NCI-H524 (cell line): Measurements from ENCODE around the gene IFTAP.
"Not testable (repeated sequence)": the region's sequence is repeated elsewhere in the genome, so short reads cannot be mapped to it uniquely, and the experiment has no call there.

ENCODE experiments used
- DNase-seq, 2 experiments: peaks; one replicate each; lab custom pipeline; 2025; lab: John Stamatoyannopoulos, UW

The IFTAP gene, protein sequence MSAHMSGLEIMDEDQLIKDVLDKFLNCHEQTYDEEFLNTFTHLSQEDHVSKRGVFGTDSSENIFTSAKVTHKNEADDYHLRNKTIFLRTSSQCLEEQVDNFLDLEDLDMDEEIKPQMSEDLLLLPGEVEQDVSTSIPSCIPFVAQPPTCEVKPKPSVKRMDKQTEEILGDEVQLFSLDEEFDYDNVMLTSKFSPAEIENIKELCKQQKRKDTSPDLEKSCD

DNA sequence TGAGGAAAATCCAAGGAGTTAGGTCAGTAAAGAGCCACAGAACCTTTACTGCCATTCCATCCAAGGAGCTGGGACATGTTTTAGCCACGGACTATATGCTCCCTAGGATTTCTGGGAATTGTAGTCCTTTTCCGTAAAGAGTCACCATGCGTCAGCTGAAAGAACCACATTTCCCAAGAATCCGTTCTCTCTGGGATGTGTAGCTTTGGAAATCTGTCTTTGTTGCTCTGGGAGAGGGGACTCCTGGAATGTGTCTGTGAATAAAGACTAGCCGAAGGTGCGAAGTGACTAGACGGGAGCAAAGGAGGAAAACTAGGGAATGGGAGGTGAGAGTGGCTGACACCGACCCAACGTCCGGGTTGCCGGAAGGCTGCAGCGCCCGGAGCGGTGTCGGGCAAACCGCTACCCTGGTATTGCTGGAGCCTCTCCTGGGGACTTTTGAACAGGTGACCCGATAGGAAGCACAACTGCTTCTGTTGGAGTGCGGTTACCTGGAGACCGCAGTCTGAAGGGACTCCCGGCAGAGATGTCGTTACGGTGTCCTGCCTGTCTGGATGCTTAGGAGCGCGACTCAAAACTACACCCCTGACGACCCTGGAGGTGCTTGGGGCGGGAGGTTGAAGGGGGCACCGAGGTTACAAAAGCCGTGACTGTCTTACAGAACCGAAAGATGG is at the start of gene IFTAP:
TSS of gene IFTAP (plus strand) at position 187 of the 674 bp plus-strand sequence. CDS start 15,602 bp downstream, outside the sequence.
- peak; percentile 92 to 93 for DNase-seq

DNA sequence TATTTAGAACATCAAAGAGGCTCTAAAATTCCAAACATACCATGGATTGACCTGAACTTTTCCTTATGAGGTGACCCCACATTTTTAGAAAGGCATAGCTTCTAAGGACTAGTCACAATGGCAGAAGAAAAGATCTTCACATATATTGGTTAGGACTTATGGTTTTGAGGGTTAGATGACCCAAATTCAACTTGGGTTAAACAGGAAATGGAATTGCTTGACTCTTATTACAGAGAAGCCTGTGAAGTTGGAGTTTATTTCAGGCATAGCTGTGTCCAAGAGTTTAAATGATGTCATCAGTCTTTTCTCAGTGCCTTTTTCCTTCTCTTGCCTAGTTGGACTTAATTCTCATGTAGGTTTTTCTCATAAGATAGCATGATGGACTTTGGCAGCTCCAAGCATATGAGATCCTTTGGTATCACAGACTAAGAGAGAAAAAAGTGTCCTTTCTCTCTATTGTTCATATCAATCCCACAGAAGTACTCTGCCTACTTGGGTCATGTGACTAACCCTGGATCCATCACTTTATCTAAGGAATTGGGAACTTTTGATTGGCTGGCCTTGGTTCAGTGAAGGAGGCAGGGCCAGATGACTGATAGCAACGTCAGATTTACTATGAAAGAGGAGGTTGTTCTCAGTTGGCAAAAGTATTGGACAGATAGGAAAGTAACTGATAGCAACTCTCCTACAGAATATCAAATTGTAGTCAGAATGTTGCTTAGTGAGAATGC is 43.8 kb upstream of the IFTAP start:
- no peak for DNase-seq

GRCh38 chr11:36557390-36557789 is 36.9 kb upstream of the IFTAP start:
- DNase-seq, result not testable (repeated sequence)

GRCh38 chr11:36557991-36558390 is 36.3 kb upstream of the IFTAP start:
- DNase-seq, result no peak

- DNase-seq, result no peak
Measured at GRCh38 chr11:36558571-36559413, 35.5 kb upstream of the IFTAP start.

GRCh38 chr11:36564376-36565030 is 29.8 kb upstream of the IFTAP start:
- peak; percentile 19 to 71 for DNase-seq

DNA sequence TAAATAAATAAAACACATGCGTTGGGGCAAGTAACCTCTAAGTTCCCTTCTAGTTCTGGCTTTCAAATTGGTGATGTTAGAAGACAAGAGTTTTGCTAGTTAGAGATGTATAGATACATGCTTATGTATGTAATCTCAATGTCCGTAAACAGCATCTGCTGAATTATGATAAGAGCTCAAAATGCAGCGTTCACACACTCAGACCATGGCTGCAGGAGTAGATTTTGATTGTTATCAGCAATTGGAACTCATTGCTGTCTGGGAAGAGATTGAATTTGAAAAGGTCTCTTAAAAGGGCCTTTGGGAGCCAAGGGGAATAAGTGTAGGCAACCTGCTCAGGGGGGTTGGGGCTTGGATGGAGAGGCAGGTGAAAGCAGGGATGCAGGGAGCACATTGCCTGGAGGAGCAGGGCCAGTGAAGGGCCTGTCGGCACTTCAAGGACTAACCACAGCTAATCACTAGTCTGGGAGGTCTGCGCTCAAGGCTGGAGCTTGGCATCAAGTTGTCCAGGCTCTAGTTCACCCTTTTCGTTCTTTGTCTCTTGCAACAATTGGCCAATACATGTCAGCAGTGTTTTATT is 29.2 kb upstream of the IFTAP start:
- no peak for DNase-seq

GRCh38 chr11:36566407-36567053 is 27.8 kb upstream of the IFTAP start:
- peak in 1 of 2 experiments; percentile 25 for DNase-seq

DNA sequence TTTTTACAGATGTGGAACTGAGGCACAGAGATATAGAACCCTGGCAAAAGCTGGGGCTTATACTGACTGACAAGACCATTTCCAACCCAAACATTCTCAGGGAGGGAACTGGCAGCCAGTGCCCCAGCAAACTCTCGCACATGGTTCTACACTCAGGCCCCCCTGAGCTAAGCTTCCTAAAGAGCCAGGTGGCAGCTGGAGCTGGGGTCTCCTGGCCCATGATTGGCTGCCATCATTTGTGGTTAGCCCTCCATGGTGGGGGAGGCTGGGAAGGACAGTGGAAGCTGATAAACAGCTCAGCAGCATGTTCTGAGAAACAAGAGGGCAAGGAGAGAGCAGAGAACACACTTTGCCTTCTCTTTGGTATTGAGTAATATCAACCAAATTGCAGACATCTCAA is 26.6 kb upstream of the IFTAP start, which contains the start of gene RAG1:
TSS of gene RAG1 (plus strand) at position 314 of the 400 bp plus-strand sequence. CDS start 5,298 bp downstream, outside the sequence.
- DNase-seq, result no peak

DNA sequence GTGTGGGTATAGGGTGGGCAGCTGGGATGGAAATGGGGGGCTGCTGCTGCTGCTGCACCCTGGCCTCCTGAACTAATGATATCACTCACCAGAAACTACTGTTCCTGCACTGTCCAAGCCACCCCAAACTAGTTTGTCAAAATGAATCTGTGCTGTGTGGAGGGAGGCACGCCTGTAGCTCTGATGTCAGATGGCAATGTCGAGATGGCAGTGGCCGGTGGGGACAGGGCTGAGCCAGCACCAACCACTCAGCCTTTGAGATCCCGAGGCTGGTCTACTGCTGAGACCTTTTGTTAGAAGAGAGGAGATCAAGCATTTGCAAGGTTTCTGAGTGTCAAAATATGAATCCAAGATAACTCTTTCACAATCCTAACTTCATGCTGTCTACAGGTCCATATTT is 25.2 kb upstream of the IFTAP start:
- DNase-seq, result no peak

DNA sequence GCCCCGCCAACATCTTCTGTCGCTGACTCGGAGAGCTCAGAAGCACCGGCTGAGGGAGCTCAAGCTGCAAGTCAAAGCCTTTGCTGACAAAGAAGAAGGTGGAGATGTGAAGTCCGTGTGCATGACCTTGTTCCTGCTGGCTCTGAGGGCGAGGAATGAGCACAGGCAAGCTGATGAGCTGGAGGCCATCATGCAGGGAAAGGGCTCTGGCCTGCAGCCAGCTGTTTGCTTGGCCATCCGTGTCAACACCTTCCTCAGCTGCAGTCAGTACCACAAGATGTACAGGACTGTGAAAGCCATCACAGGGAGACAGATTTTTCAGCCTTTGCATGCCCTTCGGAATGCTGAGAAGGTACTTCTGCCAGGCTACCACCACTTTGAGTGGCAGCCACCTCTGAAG is 19.8 kb upstream of the IFTAP start:
- DNase-seq, result no peak

DNA sequence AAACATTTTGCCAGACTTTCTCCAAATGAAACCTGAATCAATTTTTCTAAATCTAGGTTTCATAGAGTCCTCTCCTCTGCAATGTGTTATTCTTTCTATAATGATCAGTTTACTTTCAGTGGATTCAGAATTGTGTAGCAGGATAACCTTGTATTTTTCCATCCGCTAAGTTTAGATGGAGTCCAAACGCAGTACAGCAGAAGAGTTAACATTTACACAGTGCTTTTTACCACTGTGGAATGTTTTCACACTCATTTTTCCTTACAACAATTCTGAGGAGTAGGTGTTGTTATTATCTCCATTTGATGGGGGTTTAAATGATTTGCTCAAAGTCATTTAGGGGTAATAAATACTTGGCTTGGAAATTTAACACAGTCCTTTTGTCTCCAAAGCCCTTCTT is 16.9 kb upstream of the IFTAP start:
- DNase-seq, result no peak

DNA sequence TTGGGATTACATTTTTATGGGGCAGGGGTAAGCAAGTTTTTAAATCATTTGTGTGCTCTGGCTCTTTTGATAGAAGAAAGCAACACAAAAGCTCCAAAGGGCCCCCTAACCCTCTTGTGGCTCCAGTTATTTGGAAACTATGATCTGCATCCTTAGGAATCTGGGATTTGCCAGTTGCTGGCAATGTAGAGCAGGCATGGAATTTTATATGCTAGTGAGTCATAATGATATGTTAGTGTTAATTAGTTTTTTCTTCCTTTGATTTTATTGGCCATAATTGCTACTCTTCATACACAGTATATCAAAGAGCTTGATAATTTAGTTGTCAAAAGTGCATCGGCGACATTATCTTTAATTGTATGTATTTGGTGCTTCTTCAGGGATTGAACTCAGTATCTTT is 16.4 kb upstream of the IFTAP start:
- DNase-seq, result no peak

GRCh38 chr11:36578458-36578857 is 15.8 kb upstream of the IFTAP start:
- peak in 1 of 2 experiments; percentile 34 for DNase-seq

GRCh38 chr11:36581536-36581935 is 12.8 kb upstream of the IFTAP start:
- no peak for DNase-seq

DNA sequence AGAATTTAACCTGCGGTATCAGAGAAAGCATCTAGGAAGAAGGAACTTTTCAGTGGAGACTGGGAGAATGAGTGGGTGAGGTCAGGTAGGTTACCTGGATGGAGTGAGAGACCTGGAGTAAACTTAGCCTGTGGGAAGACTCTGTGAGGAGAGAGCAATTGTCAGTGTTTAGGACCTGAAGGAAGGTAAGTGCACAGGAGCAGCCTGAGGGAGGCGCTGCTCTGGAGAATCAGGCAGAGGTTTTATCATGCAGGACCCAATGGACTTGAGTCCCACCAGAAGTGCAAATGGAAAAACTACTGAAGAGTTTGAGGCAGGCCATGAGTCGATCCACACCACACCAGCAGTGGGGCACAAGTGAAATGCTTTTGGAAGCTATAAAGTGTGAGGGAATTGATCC is 10.6 kb upstream of the IFTAP start:
- no peak for DNase-seq

DNA sequence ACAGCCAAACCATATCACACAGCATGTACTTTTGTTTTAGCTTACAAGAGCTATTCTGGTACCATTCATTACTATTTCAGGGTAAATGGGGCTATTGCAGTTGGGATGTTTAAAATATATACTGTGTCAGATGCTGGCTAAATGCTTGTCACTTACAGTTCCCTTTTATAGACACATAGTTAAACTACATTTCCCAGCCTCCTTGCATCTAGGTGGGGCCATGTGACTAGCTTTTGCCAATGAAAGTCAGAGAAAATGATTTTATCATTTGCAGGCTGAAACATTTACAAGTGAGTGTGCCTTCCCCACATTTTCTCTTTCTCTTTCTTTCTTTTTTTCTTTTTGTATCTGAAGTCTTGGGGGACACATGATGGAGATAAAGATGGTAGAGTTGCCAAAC is 7.8 kb upstream of the IFTAP start:
- DNase-seq, result no peak

- no peak for DNase-seq
Measured at GRCh38 chr11:36588099-36588498, 6.2 kb upstream of the IFTAP start.

GRCh38 chr11:36590513-36590912 is 3.8 kb upstream of the IFTAP start:
- no peak for DNase-seq

DNA sequence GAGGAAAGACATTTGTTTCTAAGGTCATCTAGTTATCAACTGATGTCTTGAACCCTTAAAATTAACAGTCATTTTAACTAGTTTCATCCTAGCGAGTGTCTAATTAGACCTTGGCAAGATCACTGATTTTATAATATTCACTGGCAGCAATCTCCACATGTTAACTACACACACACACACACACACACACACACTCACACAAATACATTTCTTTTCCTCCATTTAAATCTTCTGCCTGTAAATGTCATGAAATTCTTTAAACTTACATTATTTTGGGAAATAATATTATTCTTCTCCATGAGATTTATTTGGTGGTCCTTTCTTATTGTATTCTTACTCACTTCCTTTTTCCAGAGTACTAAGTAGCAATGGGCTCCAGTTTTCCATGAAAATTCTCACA is 2.9 kb upstream of the IFTAP start:
- DNase-seq, result no peak

- no peak for DNase-seq
Measured at GRCh38 chr11:36596880-36597279, 2.6 kb downstream of the IFTAP start.
